Subcutaneous adipose tissue (tissue), 4 donors: ENCODE measurements around the gene DUS2. TPM values are rescaled to one million over a fixed set of nuclear protein-coding genes. Genes with fewer than 3 reads are reported as not detected.

ENCODE experiments used
- CTCF ChIP-seq: fragments of 450-650 bp; IDR thresholded peaks from one replicate; pipeline ENCODE4 v1.5.1; 2016; ENCODE audit warnings: low read depth, mild to moderate bottlenecking, control low read depth, antibody characterized with exemption, moderate library complexity
- total RNA-seq, 4 donors: library from RNA; depleted of rRNA; stranded (reverse); fragments of >200 nt; gene quantifications; one replicate each; pipeline ENCODE4 v1.1.0, GENCODE V29; 2016

Gene DUS2
- total RNA-seq, 4 donors from 2014 or later = 6.4 to 19.8 (median 9.8) TPM

GRCh38 chr16:68062910-68063393 lies 39.9 kb downstream of the DUS2 start:
- no peak for TF ChIP-seq CTCF

- TF ChIP-seq CTCF = no peak
These were observed 41.8 kb downstream of the DUS2 start for GRCh38 chr16:68064791-68065365.

- no peak for TF ChIP-seq CTCF
These were observed 42.7 kb downstream of the DUS2 start for GRCh38 chr16:68065716-68066305.

- no peak for TF ChIP-seq CTCF
These were observed 43.7 kb downstream of the DUS2 start for GRCh38 chr16:68066763-68067162.

GRCh38 chr16:68068926-68069325 lies 45.8 kb downstream of the DUS2 start:
- no peak for TF ChIP-seq CTCF

GRCh38 chr16:68069511-68070248 lies 46.6 kb downstream of the DUS2 start:
- no peak for TF ChIP-seq CTCF

GRCh38 chr16:68070249-68070730 lies 47.2 kb downstream of the DUS2 start:
- TF ChIP-seq CTCF = no peak
